Loucy (cell line): ENCODE data around the gene LTBP1.

Source experiments
- CTCF ChIP-seq: fragments of 200-600 bp; sonication (generic); conservative IDR thresholded peaks from 2 replicates; pipeline ENCODE4 v1.5.1; 2014; ENCODE audit warnings: mild to moderate bottlenecking, antibody characterized with exemption, low read length
- EZH2phosphoT487 ChIP-seq: fragments of 200-600 bp; IDR thresholded peaks from 2 replicates; pipeline ENCODE4 v1.6.1; 2018; ENCODE audit warnings: antibody characterized with exemption, mild to moderate bottlenecking, moderate library complexity, borderline replicate concordance

GRCh38 chr2:32940316-32940997, 6.3 kb upstream of the LTBP1 start:
- TF ChIP-seq CTCF (no peak), EZH2phosphoT487 (no peak)
